HepG2 (cell line): ENCODE data around the gene MEA1.

ENCODE experiments used
- ARHGAP35 ChIP-seq: sonication (generic); formaldehyde crosslinking; IDR thresholded peaks from 2 replicates; pipeline ENCODE4 v1.9.0; 2022; ENCODE audit warnings: mild to moderate bottlenecking, inconsistent platforms, moderate library complexity, missing genetic modification reagents, borderline replicate concordance
- CERS6 ChIP-seq: sonication (generic); formaldehyde crosslinking; IDR thresholded peaks from 2 replicates; pipeline ENCODE4 v1.5.0; 2020; ENCODE audit warnings: missing genetic modification reagents
- CTCF ChIP-seq: sonication (generic); formaldehyde crosslinking; IDR thresholded peaks from 2 replicates; pipeline ENCODE4 v1.5.0; 2020; ENCODE audit warnings: mild to moderate bottlenecking, missing genetic modification reagents, moderate library complexity
- JUN ChIP-seq: sonication (generic); formaldehyde crosslinking; IDR thresholded peaks from 2 replicates; pipeline ENCODE4 v1.4.0; 2020; ENCODE audit warnings: mild to moderate bottlenecking, missing genetic modification reagents
- POGZ ChIP-seq: sonication (generic); formaldehyde crosslinking; IDR thresholded peaks from 2 replicates; pipeline ENCODE4 v1.4.0; 2020; ENCODE audit warnings: mild to moderate bottlenecking, missing genetic modification reagents
- POLR2AphosphoS5 ChIP-seq: IDR thresholded peaks from 2 replicates; pipeline ENCODE4 v1.6.1; 2012; ENCODE audit warnings: low read depth, low read length
- SKI ChIP-seq: fragments of 450-650 bp; IDR thresholded peaks from one replicate; pipeline ENCODE4 v1.6.1; 2018; ENCODE audit warnings: mild to moderate bottlenecking; ENCODE audit not compliant: partially characterized antibody
- SMC3 ChIP-seq: IDR thresholded peaks from 2 replicates; pipeline ENCODE4 v1.6.1; 2011; ENCODE audit warnings: low read length, improper control_type of control experiment
- TCF7 ChIP-seq: sonication (generic); IDR thresholded peaks from 2 replicates; pipeline ENCODE4 v1.6.1; 2016; ENCODE audit warnings: antibody characterized with exemption, low read depth

GRCh38 chr6:43036712-43037111 lies 23.0 kb upstream of the MEA1 start:
- TF ChIP-seq JUN (CRISPR knock-in tag) (no peak), POLR2AphosphoS5 (no peak), SMC3 (no peak), SKI (no peak), TCF7 (no peak), ARHGAP35 (CRISPR knock-in tag) (no peak), POGZ (CRISPR knock-in tag) (no peak), CERS6 (CRISPR knock-in tag) (no peak), CTCF (no peak)
